Esophagus muscularis mucosa (tissue), 3 donors: ENCODE results near the gene TRAPPC12.
"Not testable (repeated sequence)": the region's sequence is repeated elsewhere in the genome, so short reads cannot be mapped to it uniquely, and the experiment has no call there.

ENCODE experiments used
- CTCF ChIP-seq, 3 experiments: fragments of 200-600 bp in 2 of 3; fragments of 450-650 bp in 1 of 3; sonication (generic) in 2 of 3; IDR thresholded peaks; one replicate each; pipeline ENCODE4 v1.5.1; 2017 to 2019; ENCODE audit warnings: antibody characterized with exemption in 3 of 3, mild to moderate bottlenecking in 2 of 3, moderate library complexity in 1 of 3
- POLR2A ChIP-seq: fragments of 450-650 bp; IDR thresholded peaks from one replicate; pipeline ENCODE4 v1.6.1; 2017; ENCODE audit warnings: antibody characterized with exemption, moderate library complexity, mild to moderate bottlenecking, low read depth
- POLR2AphosphoS5 ChIP-seq, 2 donors: sonication (generic); formaldehyde crosslinking; IDR thresholded peaks; one replicate each; pipeline ENCODE4 v1.6.1; 2017; ENCODE audit warnings: antibody characterized with exemption in 2 of 2

- not testable (repeated sequence) for TF ChIP-seq CTCF (IDR thresholded peaks at IDR 0.05); POLR2AphosphoS5 (IDR thresholded peaks at IDR 0.05); POLR2A
Measured at GRCh38 chr2:3369340-3370181, 9.9 kb upstream of the TRAPPC12 start.
